HepG2 (cell line): ENCODE measurements around the gene GDE1. TPM values are rescaled to one million over a fixed set of nuclear protein-coding genes. Genes with fewer than 3 reads are reported as not detected.

Source experiments
- ATAC-seq: fragments of 200-7000 bp; cut with Tn5 transposase; 3 replicates; pipeline ENCODE4 v1.9.1; 2020; ENCODE audit warnings: mild to moderate bottlenecking, moderate library complexity
- BruUV-seq: library from RNA; stranded (reverse); fragments of 400-500 nt; replicated peaks from 2 replicates; lab custom pipeline; 2021; lab: Mats Ljungman, UMichigan
- CTCF ChIA-PET: fragments of 300-600 bp; formaldehyde crosslinking; extraction: SDS; loops from one replicate; lab custom pipeline; 2021; ENCODE audit warnings: low total read pairs, inconsistent platforms, low intra/inter-chr PET ratio; lab: Yijun Ruan, JAX
- POLR2A ChIA-PET: fragments of 350-600 bp; sonication (Branson Sonifier 250); formaldehyde crosslinking; loops from one replicate; lab custom pipeline; 2020; ENCODE audit warnings: antibody characterized with exemption, inconsistent platforms; lab: Yijun Ruan, JAX
- DNase-seq: peaks from one replicate; pipeline ENCODE4 v3.0.0-alpha.2; 2015; ENCODE audit warnings: low spot score
- FAIRE-seq: peaks from 3 replicates; lab custom pipeline; 2011; peaks lifted over from hg19 to GRCh38; lab: Jason Lieb, UNC
- H2AFZ ChIP-seq: one replicate; pipeline ENCODE4 v1.6.1; 2011; ENCODE audit warnings: low read length, inconsistent platforms
- H3K27ac ChIP-seq: fragments of 300-600 bp; 3 replicates; pipeline ENCODE4 v1.8.0; 2011; ENCODE audit warnings: mixed run types, mild to moderate bottlenecking, mixed read lengths, low read length, inconsistent platforms; ENCODE audit not compliant: insufficient read depth; ENCODE audit errors: extremely low read length
- H3K27me3 ChIP-seq, 2 experiments: fragments of 200-600 bp in 1 of 2; 2 replicates in 1 of 2; 3 replicates in 1 of 2; pipeline versions ENCODE4 v1.6.0 to v1.8.0; 2011; ENCODE audit warnings: low read length in 2 of 2, mild to moderate bottlenecking in 2 of 2, moderate library complexity in 2 of 2, inconsistent platforms in 1 of 2; ENCODE audit not compliant: insufficient read depth in 2 of 2, control insufficient read depth in 1 of 2
- H3K36me3 ChIP-seq, 2 experiments: fragments of 200-600 bp in 1 of 2; replicated peaks in 1 of 2; 2 replicates in 1 of 2; 3 replicates in 1 of 2; pipeline versions ENCODE4 v1.5.1 to v1.8.0; 2011; ENCODE audit warnings: low read length in 2 of 2, inconsistent platforms in 1 of 2; ENCODE audit not compliant: insufficient read depth in 2 of 2, control insufficient read depth in 1 of 2
- H3K4me1 ChIP-seq: 2 replicates; pipeline ENCODE4 v1.5.1; 2012; ENCODE audit warnings: low read length, inconsistent platforms; ENCODE audit not compliant: insufficient read depth
- H3K4me2 ChIP-seq: 2 replicates; pipeline ENCODE4 v1.6.0; 2011; ENCODE audit warnings: low read depth, low read length, inconsistent platforms
- H3K4me3 ChIP-seq, 3 experiments: fragments of 200-600 bp in 1 of 3; sonication (generic), shearing (Covaris generic) in 1 of 3; replicated peaks in 1 of 3; 2 replicates each; pipeline ENCODE4 v1.5.1; 2011 to 2016; ENCODE audit warnings: low read length in 3 of 3, inconsistent platforms in 2 of 3, low read depth in 2 of 3, mild to moderate bottlenecking in 2 of 3, control low read depth in 1 of 3, mixed read lengths in 1 of 3; ENCODE audit not compliant: insufficient read depth in 1 of 3
- H3K79me2 ChIP-seq: one replicate; pipeline ENCODE4 v1.6.1; 2011; ENCODE audit warnings: low read length, inconsistent platforms; ENCODE audit not compliant: insufficient read depth
- H3K9ac ChIP-seq: 2 replicates; pipeline ENCODE4 v1.6.0; 2011; ENCODE audit warnings: mild to moderate bottlenecking, low read depth, low read length, inconsistent platforms; ENCODE audit not compliant: insufficient read depth
- H3K9me3 ChIP-seq: 2 replicates; pipeline ENCODE4 v1.5.1; 2012; ENCODE audit warnings: mild to moderate bottlenecking, low read length
- H4K20me1 ChIP-seq: 2 replicates; pipeline ENCODE4 v1.6.0; 2011; ENCODE audit warnings: inconsistent platforms, mild to moderate bottlenecking, low read length, moderate library complexity; ENCODE audit not compliant: insufficient read depth
- BHLHE40 ChIP-seq: IDR thresholded peaks from 2 replicates; pipeline ENCODE4 v1.6.1; 2011; ENCODE audit warnings: low read length, improper control_type of control experiment
- HHEX ChIP-seq: IDR thresholded peaks from 2 replicates; pipeline ENCODE4 v1.6.1; 2016; ENCODE audit warnings: control low read depth
- HNRNPL ChIP-seq: fragments of 200-400 bp; formaldehyde crosslinking; IDR thresholded peaks from 2 replicates; pipeline ENCODE4 v1.6.1; 2017; ENCODE audit warnings: mild to moderate bottlenecking, low read depth, low read length
- HNRNPUL1 ChIP-seq: fragments of 200-400 bp; formaldehyde crosslinking; IDR thresholded peaks from 2 replicates; pipeline ENCODE4 v1.6.1; 2017; ENCODE audit warnings: low read depth, mild to moderate bottlenecking, low read length, moderate library complexity
- KAT8 ChIP-seq: IDR thresholded peaks from 2 replicates; pipeline ENCODE4 v1.6.1; 2016; ENCODE audit warnings: missing genetic modification reagents, missing compliant biosample characterization
- KDM5A ChIP-seq: fragments of 200-600 bp; sonication (generic); IDR thresholded peaks from 2 replicates; pipeline ENCODE4 v1.7.0; 2018; ENCODE audit warnings: antibody characterized with exemption, mild to moderate bottlenecking, low read length, borderline replicate concordance
- KLF12 ChIP-seq: sonication (generic); formaldehyde crosslinking; IDR thresholded peaks from 2 replicates; pipeline ENCODE4 v1.4.0; 2020; ENCODE audit warnings: missing genetic modification reagents, borderline replicate concordance
- REPIN1 ChIP-seq: sonication (generic); formaldehyde crosslinking; IDR thresholded peaks from 2 replicates; pipeline ENCODE4 v1.8.0; 2022; ENCODE audit warnings: missing genetic modification reagents, low read depth, mild to moderate bottlenecking, borderline replicate concordance
- ZMYM2 ChIP-seq: sonication (generic); formaldehyde crosslinking; IDR thresholded peaks from 2 replicates; pipeline ENCODE4 v1.8.0; 2022; ENCODE audit warnings: mild to moderate bottlenecking, missing genetic modification reagents
- ZNF124 ChIP-seq: sonication (generic); formaldehyde crosslinking; IDR thresholded peaks from 2 replicates; pipeline ENCODE4 v1.4.0; 2020; ENCODE audit warnings: missing genetic modification reagents
- ZNF274 ChIP-seq: sonication (generic); formaldehyde crosslinking; IDR thresholded peaks from 2 replicates; pipeline ENCODE4 v1.5.1; 2020; ENCODE audit warnings: mild to moderate bottlenecking, missing genetic modification reagents
- ZNF572 ChIP-seq: sonication (generic); formaldehyde crosslinking; IDR thresholded peaks from 2 replicates; pipeline ENCODE4 v1.5.1; 2020; ENCODE audit warnings: mild to moderate bottlenecking, missing genetic modification reagents
- WGBS: methylation state at CpG from one replicate; pipeline ENCODE4 v1.1.6; 2017; ENCODE audit warnings: low lambda C conversion rate; 5-methylcytosine and 5-hydroxymethylcytosine counted together
- in situ Hi-C: cut with HindIII; loops from 2 replicates; pipeline ENCODE4 v1.10.0; 2017; ENCODE audit warnings: low pct_unique_long_range_greater_than_20kb; ENCODE audit not compliant: extremely low pct_ligation_motif_present
- intact Hi-C: fragments of 100-400 bp; cut with micrococcal nuclease; formaldehyde crosslinking; loops from one replicate; pipeline ENCODE4 v1.10.0; 2022; ENCODE audit not compliant: unreplicated experiment
- polyA plus RNA-seq, 8 experiments: library from polyadenylated mRNA; depleted of rRNA in 3 of 8; stranded (reverse) in 7 of 8; unstranded in 1 of 8; fragments of >200 nt; fragmentation: Illumina TruSeq in 4 of 8; extraction: Trizol in 4 of 8; gene quantifications; 2 replicates each; pipeline versions ENCODE4 v1.2.1 to v1.2.3, GENCODE V29; 2011 to 2016; ENCODE audit warnings: low read depth in 4 of 8, missing spikeins in 1 of 8, mixed read lengths in 1 of 8; ENCODE audit not compliant: insufficient read depth in 1 of 8
- total RNA-seq, 5 experiments: library from RNA; depleted of rRNA; stranded (reverse); fragments of >200 nt; fragmentation: Illumina TruSeq; extraction: Trizol; gene quantifications; 2 replicates each; pipeline ENCODE4 v1.2.3, GENCODE V29; 2016; ENCODE audit warnings: low read depth in 1 of 5
- TF ChIP-seq, protein P1 (sequence below): sonication (generic); formaldehyde crosslinking; IDR thresholded peaks from 2 replicates; pipeline ENCODE4 v1.8.0; 2022; ENCODE audit warnings: mild to moderate bottlenecking, missing genetic modification reagents
- TF ChIP-seq, protein P2 (sequence below): sonication (generic); formaldehyde crosslinking; IDR thresholded peaks from 2 replicates; pipeline ENCODE4 v1.5.0; 2020; ENCODE audit warnings: missing genetic modification reagents
- TF ChIP-seq, protein P3 (sequence below): sonication (generic); formaldehyde crosslinking; IDR thresholded peaks from 2 replicates; pipeline ENCODE4 v1.4.0; 2020; ENCODE audit warnings: missing genetic modification reagents, borderline replicate concordance

The GDE1 gene
- total and polyA plus RNA-seq, 2 of the 13 experiments (the other 11 are each of a cell fraction or from before 2014, with no cell fraction given): 35.9 to 59.0 TPM

DNA sequence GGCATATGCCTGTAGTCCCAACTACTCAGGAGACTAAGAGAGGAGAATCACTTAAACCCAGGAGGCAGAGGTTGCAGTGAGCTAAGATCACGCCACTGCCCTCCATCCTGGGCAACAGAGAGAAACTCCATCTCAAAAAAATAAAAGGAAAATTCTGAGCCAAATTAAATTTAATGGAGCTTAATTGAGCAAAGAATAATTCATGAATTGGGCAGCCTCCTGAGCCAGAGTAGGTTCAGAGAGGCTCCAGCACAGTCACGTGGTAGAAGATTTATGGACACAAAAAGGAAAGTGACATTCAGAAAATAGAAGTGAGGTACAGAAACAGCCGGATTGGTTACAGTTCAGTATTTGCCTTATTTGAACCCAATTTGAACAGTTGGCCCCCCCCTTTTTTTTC is 44.5 kb upstream of the GDE1 start:
- no peak for DNase-seq
- intact Hi-C loops (no loop called here), in situ Hi-C loops (no loop called here)
- no peaks in the 10 kb centered on the region for H3K36me3 ChIP-seq
- H3K4me1 ChIP-seq: no peaks in the 10 kb centered on the region
- WGBS: 78% methylated on average over 3 of the region's 3 CpGs
- H3K27me3 ChIP-seq: no peaks in the 10 kb centered on the region
- peaks cover 9% of the 10 kb centered on the region for H3K9me3 ChIP-seq
- no peak overlapping the region for H3K27ac ChIP-seq
- no peak overlapping the region for H3K9ac ChIP-seq
- ChIA-PET CTCF (no interaction called here), POLR2A (no interaction called here)
- BruUV-seq: no TSS peak
- no peaks in the 10 kb centered on the region for H4K20me1 ChIP-seq
- no peaks in the 10 kb centered on the region for H3K79me2 ChIP-seq
- no peak overlapping the region for H2AFZ ChIP-seq
- no peak overlapping the region for H3K4me2 ChIP-seq
- no peak for FAIRE-seq
- no peak for ATAC-seq
- no peak for TF ChIP-seq KDM5A
- no peak for TF ChIP-seq KLF12
- TF ChIP-seq, protein P1, sequence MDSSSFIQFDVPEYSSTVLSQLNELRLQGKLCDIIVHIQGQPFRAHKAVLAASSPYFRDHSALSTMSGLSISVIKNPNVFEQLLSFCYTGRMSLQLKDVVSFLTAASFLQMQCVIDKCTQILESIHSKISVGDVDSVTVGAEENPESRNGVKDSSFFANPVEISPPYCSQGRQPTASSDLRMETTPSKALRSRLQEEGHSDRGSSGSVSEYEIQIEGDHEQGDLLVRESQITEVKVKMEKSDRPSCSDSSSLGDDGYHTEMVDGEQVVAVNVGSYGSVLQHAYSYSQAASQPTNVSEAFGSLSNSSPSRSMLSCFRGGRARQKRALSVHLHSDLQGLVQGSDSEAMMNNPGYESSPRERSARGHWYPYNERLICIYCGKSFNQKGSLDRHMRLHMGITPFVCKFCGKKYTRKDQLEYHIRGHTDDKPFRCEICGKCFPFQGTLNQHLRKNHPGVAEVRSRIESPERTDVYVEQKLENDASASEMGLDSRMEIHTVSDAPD (CRISPR knock-in tag): no peak
- TF ChIP-seq HNRNPUL1: no peak
- TF ChIP-seq HHEX: no peak
- no peak for TF ChIP-seq REPIN1
- TF ChIP-seq, protein P2, sequence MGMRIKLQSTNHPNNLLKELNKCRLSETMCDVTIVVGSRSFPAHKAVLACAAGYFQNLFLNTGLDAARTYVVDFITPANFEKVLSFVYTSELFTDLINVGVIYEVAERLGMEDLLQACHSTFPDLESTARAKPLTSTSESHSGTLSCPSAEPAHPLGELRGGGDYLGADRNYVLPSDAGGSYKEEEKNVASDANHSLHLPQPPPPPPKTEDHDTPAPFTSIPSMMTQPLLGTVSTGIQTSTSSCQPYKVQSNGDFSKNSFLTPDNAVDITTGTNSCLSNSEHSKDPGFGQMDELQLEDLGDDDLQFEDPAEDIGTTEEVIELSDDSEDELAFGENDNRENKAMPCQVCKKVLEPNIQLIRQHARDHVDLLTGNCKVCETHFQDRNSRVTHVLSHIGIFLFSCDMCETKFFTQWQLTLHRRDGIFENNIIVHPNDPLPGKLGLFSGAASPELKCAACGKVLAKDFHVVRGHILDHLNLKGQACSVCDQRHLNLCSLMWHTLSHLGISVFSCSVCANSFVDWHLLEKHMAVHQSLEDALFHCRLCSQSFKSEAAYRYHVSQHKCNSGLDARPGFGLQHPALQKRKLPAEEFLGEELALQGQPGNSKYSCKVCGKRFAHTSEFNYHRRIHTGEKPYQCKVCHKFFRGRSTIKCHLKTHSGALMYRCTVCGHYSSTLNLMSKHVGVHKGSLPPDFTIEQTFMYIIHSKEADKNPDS (CRISPR knock-in tag): no peak
- no peak for TF ChIP-seq KAT8 (CRISPR knock-in tag)
- no peak for TF ChIP-seq ZNF274 (CRISPR knock-in tag)
- no peak for TF ChIP-seq HNRNPL
- no peak for TF ChIP-seq ZNF124 (CRISPR knock-in tag)
- TF ChIP-seq, protein P3, sequence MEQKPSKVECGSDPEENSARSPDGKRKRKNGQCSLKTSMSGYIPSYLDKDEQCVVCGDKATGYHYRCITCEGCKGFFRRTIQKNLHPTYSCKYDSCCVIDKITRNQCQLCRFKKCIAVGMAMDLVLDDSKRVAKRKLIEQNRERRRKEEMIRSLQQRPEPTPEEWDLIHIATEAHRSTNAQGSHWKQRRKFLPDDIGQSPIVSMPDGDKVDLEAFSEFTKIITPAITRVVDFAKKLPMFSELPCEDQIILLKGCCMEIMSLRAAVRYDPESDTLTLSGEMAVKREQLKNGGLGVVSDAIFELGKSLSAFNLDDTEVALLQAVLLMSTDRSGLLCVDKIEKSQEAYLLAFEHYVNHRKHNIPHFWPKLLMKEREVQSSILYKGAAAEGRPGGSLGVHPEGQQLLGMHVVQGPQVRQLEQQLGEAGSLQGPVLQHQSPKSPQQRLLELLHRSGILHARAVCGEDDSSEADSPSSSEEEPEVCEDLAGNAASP (CRISPR knock-in tag): no peak
- no peak for TF ChIP-seq ZNF572 (CRISPR knock-in tag)
- TF ChIP-seq ZMYM2 (CRISPR knock-in tag): no peak
- no peak for TF ChIP-seq BHLHE40
- H3K4me3 ChIP-seq: no peak overlapping the region
